Ascending aorta (tissue), 2 donors: ENCODE measurements around the gene ERAP2. TPM values are rescaled to one million over a fixed set of nuclear protein-coding genes. Genes with fewer than 3 reads are reported as not detected.

Experiments used
- DNase-seq, 2 donors: peaks; one replicate each; pipeline ENCODE4 v3.0.0-alpha.2; 2019; ENCODE audit warnings: low spot score in 2 of 2
- H3K27ac ChIP-seq, 2 donors: fragments of 200-600 bp; sonication (generic); one replicate each; pipeline ENCODE4 v1.5.1; 2016 to 2017; ENCODE audit warnings: mild to moderate bottlenecking in 1 of 2
- H3K27me3 ChIP-seq: fragments of 200-600 bp; sonication (generic); one replicate; pipeline ENCODE4 v1.5.1; 2017
- H3K36me3 ChIP-seq, 2 donors: fragments of 200-600 bp; sonication (generic); one replicate each; pipeline ENCODE4 v1.5.1; 2016
- H3K4me1 ChIP-seq, 2 donors: fragments of 200-600 bp; sonication (generic); one replicate each; pipeline ENCODE4 v1.5.1; 2016 to 2017; ENCODE audit warnings: mild to moderate bottlenecking in 1 of 2
- H3K4me3 ChIP-seq, 2 donors: fragments of 200-600 bp; sonication (generic); one replicate each; pipeline ENCODE4 v1.5.1; 2016 to 2017; ENCODE audit warnings: mild to moderate bottlenecking in 1 of 2
- H3K9me3 ChIP-seq, 2 donors: fragments of 200-600 bp; sonication (generic); one replicate each; pipeline ENCODE4 v1.5.1; 2016
- CTCF ChIP-seq, 3 experiments: fragments of 200-600 bp in 2 of 3; fragments of 450-650 bp in 1 of 3; sonication (generic) in 2 of 3; IDR thresholded peaks; one replicate each; pipeline ENCODE4 v1.5.1; 2016 to 2019; ENCODE audit warnings: antibody characterized with exemption in 3 of 3, mild to moderate bottlenecking in 1 of 3, moderate library complexity in 1 of 3
- intact Hi-C: fragments of 100-400 bp; cut with DNase I; formaldehyde crosslinking; loops from one replicate; pipeline ENCODE4 v1.15.1; 2023
- total RNA-seq: library from RNA; depleted of rRNA; stranded (reverse); fragments of >200 nt; gene quantifications from one replicate; pipeline ENCODE4 v1.1.0, GENCODE V29; 2016

The ERAP2 gene
- total RNA-seq, 1 donor from 2014 or later = 20.6 TPM

- no peak for DNase-seq
- H3K4me1 ChIP-seq = peaks cover 0 to 15% of the 10 kb centered on the region in 2 donors
Measured at GRCh38 chr5:96961053-96961452, 84.8 kb downstream of the ERAP2 start.

GRCh38 chr5:96962540-96962991 lies 86.3 kb downstream of the ERAP2 start:
- no peaks in the 10 kb centered on the region for H3K27me3 ChIP-seq
- H3K4me3 ChIP-seq = no peak overlapping the region
- H3K36me3 ChIP-seq = no peaks in the 10 kb centered on the region
- H3K9me3 ChIP-seq = no peaks in the 10 kb centered on the region
- TF ChIP-seq CTCF (IDR thresholded peaks at IDR 0.05) = no peak
- DNase-seq = no peak
- intact Hi-C loops = no loop called here
- H3K27ac ChIP-seq = peak overlapping the region in 1 of 2 donors; percentile 33
- H3K4me1 ChIP-seq = peaks cover 0 to 17% of the 10 kb centered on the region in 2 donors

More at GRCh38 chr5:96961053-96961452, 84.8 kb downstream of the ERAP2 start:
- Histone ChIP-seq H3K4me3 (no peak overlapping the region), H3K27me3 (no peaks in the 10 kb centered on the region), H3K9me3 (no peaks in the 10 kb centered on the region), H3K36me3 (no peaks in the 10 kb centered on the region), H3K27ac (no peak overlapping the region)
- no peak for TF ChIP-seq CTCF (IDR thresholded peaks at IDR 0.05)
- intact Hi-C loops = no loop called here

- H3K9me3 ChIP-seq = no peaks in the 10 kb centered on the region
- DNase-seq = peak in 1 of 2 donors; percentile 75
- H3K27ac ChIP-seq = peak overlapping the region in 1 of 2 donors; percentile 33
- H3K4me3 ChIP-seq = no peak overlapping the region
- no peaks in the 10 kb centered on the region for H3K36me3 ChIP-seq
- H3K27me3 ChIP-seq = no peaks in the 10 kb centered on the region
- no peak for TF ChIP-seq CTCF (IDR thresholded peaks at IDR 0.05)
- intact Hi-C loops = no loop called here
- peaks cover 0 to 18% of the 10 kb centered on the region in 2 donors for H3K4me1 ChIP-seq
Measured at GRCh38 chr5:96963267-96963666, 87.0 kb downstream of the ERAP2 start.

GRCh38 chr5:96966801-96967200 lies 90.5 kb downstream of the ERAP2 start:
- H3K27me3 ChIP-seq = no peaks in the 10 kb centered on the region
- H3K27ac ChIP-seq = no peak overlapping the region
- no peaks in the 10 kb centered on the region for H3K36me3 ChIP-seq
- intact Hi-C loops = no loop called here
- H3K4me3 ChIP-seq = no peak overlapping the region
- no peak for DNase-seq
- peaks cover 0 to 27% of the 10 kb centered on the region in 2 donors for H3K4me1 ChIP-seq
- no peak for TF ChIP-seq CTCF (IDR thresholded peaks at IDR 0.05)
- H3K9me3 ChIP-seq = no peaks in the 10 kb centered on the region

DNA sequence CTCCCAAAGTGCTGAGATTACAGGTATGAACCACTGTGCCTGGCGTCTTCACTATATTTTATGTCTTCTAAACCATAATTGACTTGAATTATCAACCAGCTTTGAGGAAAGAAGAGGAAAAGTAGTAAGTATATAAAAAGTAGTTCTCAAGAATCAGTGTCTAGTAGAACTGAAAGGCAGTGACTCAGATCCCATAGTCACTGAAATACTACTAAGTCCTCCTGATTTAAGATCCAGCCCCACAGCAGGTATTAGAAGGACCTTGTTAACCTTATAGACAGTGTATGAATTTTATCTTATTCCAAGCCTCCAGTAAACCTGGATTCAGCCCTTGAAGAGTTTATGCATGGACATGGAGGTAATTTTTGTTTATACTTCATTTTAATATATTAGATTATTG lies 91.1 kb downstream of the ERAP2 start:
- no peaks in the 10 kb centered on the region for H3K36me3 ChIP-seq
- no peaks in the 10 kb centered on the region for H3K9me3 ChIP-seq
- no peak for DNase-seq
- no peak overlapping the region for H3K4me3 ChIP-seq
- H3K4me1 ChIP-seq = peaks cover 0 to 26% of the 10 kb centered on the region in 2 donors
- H3K27me3 ChIP-seq = no peaks in the 10 kb centered on the region
- intact Hi-C loops = no loop called here
- no peak overlapping the region for H3K27ac ChIP-seq
- TF ChIP-seq CTCF (IDR thresholded peaks at IDR 0.05) = no peak

GRCh38 chr5:96968074-96968473 lies 91.8 kb downstream of the ERAP2 start:
- peak overlapping the region; percentile 38 to 43 for H3K27ac ChIP-seq
- TF ChIP-seq CTCF (IDR thresholded peaks at IDR 0.05) = no peak
- intact Hi-C loops = no loop called here

More at GRCh38 chr5:96968074-96968473, 91.8 kb downstream of the ERAP2 start:
- H3K9me3 ChIP-seq = no peaks in the 10 kb centered on the region
- H3K27me3 ChIP-seq = no peaks in the 10 kb centered on the region
- peaks cover 0 to 22% of the 10 kb centered on the region in 2 donors for H3K4me1 ChIP-seq
- no peaks in the 10 kb centered on the region for H3K36me3 ChIP-seq
- H3K4me3 ChIP-seq = no peak overlapping the region
- DNase-seq = no peak
